GM12801 (cell line): ENCODE measurements around the gene DLG2.

Experiments
- TF ChIP-seq, protein P1 (sequence below): IDR thresholded peaks from one replicate; pipeline ENCODE4 v1.5.1; 2011; ENCODE audit warnings: control low read depth; ENCODE audit not compliant: insufficient read length; ENCODE audit errors: extremely low read depth

The DLG2 gene

DNA sequence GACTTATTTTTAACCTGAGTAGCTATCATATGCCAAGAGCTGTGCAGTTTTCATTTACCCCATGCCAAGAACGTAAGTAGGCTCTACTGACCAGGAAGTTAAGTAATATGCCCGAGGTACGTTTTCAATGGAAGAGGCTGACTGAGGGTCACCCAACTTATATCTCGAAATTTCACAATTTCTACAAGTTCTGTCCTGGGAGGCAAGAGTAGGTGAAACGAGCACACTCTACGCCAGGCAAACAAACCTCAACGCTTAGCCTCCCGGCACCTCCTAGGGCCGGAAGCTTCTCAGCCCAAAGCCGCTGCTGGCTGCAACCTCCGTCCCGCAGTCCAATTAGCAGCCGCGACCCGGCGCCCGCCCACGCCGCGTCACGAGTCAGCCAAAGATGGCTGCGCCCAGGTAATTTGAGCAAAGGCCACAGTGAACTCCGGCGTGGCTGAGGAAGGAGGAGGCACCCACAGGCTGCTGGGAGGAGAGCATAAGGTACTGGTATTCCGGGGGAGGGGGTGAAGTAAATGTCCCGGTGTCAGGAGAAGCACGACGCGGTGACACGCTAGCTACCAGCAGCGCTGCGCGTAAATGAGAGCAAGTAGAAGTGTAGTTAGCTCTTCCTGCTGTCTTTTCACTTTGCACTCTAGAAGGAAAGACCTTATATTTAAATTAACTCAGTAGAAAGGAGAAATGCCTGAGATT, 20.6 kb upstream of the DLG2 start, which contains the start of gene TMEM126A:
Gene TMEM126A, plus strand, starts transcription at position 364 of the 696 bp plus-strand sequence. CDS start 2,289 bp downstream, outside the sequence.
- TF ChIP-seq, protein P1, sequence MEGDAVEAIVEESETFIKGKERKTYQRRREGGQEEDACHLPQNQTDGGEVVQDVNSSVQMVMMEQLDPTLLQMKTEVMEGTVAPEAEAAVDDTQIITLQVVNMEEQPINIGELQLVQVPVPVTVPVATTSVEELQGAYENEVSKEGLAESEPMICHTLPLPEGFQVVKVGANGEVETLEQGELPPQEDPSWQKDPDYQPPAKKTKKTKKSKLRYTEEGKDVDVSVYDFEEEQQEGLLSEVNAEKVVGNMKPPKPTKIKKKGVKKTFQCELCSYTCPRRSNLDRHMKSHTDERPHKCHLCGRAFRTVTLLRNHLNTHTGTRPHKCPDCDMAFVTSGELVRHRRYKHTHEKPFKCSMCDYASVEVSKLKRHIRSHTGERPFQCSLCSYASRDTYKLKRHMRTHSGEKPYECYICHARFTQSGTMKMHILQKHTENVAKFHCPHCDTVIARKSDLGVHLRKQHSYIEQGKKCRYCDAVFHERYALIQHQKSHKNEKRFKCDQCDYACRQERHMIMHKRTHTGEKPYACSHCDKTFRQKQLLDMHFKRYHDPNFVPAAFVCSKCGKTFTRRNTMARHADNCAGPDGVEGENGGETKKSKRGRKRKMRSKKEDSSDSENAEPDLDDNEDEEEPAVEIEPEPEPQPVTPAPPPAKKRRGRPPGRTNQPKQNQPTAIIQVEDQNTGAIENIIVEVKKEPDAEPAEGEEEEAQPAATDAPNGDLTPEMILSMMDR = no peak

DNA sequence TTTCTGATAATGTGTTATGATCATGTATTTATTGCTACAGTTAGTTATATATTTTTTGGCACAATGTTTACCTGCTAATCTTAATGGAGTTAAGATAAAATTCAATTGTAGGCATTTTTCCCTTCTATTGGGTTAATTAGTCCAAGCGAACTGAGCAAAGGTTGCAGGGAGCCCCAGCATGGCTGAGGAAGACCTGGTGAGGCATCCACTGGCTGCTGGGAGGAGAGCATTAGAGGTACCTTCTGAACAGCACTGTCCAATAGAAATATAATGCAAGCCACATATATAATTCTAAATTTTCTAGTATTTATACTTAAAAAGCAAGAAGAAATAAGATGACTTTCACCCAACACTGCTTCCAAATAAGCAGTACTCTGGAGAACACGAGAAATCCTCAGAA, 19.9 kb upstream of the DLG2 start:
- TF ChIP-seq, protein P1 = no peak

DNA sequence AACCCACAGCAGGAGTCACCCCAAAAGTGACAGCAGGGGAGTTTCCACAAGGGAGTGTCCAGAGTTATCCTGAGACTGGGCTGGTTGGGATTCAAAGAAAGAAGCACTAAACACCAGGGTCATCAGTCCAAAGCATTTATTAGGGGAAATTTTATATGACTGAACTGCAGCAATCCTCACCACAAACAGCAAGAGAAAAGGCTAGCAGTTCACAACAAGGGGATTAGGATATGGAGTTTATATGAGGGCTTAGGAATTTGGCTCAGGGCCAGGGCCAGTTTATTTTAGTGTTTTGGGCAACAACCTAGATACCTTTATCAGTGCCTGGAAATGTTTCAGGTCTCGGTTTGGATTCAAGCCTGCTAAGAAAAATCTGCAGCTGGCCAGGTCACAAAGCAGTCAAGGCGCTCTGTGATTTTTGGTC, 16.1 kb upstream of the DLG2 start:
- TF ChIP-seq, protein P1 = no peak

DNA sequence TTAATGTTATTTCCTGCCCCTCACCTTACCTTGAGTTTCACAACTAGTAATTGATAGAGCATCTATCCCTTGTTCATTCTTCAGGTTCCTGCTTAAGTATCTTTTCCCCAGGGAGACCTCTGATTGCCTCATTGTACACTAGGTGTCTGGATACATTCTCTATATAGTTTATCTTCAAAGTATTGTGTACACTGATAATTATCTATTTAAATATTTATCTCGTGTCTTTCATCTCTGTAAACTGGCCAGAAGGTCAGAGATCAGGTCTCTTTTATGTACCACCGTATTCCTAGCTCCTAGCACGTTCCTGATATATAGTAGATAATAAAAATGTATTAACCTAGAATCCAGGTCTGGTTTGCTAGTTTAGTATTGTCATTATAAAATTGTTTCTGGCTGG, 7.6 kb upstream of the DLG2 start:
- TF ChIP-seq, protein P1 = no peak

DNA sequence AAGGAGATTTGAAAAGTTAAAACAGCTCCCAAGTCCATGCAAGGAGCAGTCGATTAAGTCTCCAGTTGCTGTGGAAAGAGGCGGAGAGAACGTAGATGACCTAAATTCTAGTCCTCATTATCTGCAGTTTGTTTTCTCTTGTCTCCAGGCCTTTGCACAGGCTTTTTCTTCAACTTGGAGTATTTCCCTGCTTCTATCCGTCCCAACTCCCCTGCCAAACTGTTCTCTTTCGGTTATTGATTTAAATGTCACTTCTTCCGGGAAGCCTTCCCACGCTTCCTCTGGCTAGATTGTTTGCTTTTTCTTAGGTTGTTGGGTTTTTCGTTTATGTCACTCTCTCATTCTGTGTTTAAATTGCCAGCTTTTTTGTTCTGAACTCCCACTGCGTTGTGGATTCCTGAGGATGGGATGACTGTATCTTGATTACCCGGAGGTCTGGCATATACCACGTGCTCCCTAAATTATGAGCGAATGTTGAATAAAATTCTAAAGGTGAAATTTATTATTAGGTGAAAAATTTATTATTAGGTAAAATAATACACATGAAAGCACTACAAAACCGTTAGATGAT, 1.7 kb upstream of the DLG2 start:
- TF ChIP-seq, protein P1 = no peak

DNA sequence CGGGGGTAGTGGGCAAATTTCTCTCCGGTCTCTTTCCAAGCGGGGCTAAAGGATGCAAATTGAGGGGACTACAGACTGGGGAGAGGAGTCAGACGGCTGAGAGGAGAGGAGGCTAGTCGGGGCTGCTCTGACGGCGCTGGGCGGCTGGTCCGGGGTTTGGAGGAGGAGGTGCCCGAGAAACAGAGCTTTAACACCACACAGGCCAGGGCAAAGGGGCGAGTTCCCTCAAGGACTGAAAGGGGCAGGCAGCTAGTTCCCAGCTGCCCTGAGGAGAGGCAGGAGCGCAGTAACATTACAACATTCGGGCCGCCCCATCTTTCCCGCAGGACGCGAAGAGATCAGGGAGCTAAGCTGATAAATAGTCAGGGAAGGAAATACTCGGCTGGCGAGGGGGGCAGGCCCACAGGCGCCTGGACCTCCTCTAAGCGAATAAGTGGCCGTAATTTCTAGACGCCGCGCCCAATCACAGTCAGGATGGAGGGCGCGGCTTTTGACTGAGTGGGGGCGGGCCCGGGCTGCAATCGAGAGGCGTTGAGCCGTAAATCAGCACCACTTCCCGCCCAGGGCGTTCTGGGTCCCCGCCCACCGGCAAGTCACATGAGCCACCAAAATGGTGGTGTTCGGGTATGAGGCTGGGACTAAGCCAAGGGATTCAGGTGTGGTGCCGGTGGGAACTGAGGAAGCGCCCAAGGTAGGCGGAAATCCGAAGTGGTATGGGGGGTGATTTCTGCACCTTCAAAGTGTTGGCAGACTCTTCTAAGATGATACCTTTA, 1.0 kb upstream of the DLG2 start, which contains the start of gene TMEM126B:
Gene TMEM126B, plus strand, starts transcription at position 596 of the 773 bp plus-strand sequence. Its CDS starts 15 bp downstream, at position 611.
- TF ChIP-seq, protein P1 = no peak

DNA sequence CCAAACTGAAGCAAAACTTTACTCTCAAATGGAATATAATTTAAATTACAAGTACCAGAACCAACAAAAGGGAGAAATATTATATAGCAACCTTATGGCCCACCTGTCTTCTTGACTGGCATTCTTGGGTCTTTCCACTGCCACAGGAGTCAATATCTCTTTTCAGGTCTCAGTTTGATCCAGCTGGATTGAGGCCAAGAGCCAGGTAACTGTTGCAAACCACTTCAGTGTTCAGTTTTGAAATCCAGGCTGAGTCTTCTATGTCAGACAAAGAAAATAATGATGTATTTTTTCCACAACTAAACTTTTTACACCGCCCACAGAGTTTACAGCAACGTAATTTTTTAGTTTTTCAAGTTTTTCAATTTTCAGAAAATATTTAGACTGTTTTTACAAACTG, 648 bp downstream of the DLG2 start:
- TF ChIP-seq, protein P1 = no peak
